Hippocampal formation (tissue), 2 donors: Measurements from ENCODE around the gene FAM222B.
"Not testable (repeated sequence)": the region's sequence is repeated elsewhere in the genome, so short reads cannot be mapped to it uniquely, and the experiment has no call there.

ENCODE experiments used
- DNase-seq, 2 donors: peaks; one replicate each; lab custom pipeline; 2025; lab: John Stamatoyannopoulos, UW

The FAM222B gene

DNA sequence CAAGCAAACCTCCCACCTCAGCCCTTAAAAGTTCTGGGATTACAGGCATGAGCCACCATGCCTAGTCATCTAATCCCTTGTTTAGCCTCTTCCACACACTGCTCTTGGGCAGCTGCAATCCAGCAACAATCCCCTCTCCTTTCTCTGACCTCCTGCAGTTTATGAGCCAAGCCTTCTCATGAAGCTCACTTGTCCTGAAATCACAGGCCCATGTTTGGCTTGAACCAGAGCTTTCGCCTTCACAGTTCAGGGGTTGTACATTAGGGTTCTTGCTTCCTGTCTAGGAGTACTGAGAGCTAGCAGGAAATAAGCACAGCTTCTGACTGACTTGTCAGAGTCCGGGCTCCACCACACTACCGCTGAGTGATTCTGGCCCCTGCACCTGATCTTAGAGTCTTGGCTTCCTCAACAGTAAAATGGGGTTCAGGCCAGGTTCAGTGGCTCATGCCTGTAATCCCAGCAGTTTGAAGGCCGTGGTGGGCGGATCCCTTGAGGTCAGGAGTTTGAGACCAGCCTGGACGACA, 28.5 kb upstream of the FAM222B start:
- DNase-seq, result no peak

DNA sequence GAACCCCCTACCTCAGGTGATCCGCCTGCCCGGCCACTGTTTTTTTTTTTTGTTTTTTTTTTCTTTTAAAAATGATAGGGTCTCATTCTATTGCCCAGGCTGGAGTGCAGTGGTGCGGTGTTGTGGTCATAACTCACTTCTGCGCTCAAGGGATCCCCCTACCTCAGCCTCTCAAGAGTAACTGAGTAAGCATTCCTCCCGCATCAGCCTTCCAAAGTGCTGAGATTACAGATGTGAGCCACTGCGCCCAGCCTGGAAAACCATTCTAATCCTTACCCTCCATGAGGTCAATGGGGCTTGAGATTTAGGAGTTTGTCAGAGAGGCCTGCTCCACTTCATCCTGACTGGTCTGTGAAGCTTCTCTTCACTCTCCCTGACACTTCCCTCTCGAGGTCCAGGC, 24.7 kb upstream of the FAM222B start:
- DNase-seq, result no peak

DNA sequence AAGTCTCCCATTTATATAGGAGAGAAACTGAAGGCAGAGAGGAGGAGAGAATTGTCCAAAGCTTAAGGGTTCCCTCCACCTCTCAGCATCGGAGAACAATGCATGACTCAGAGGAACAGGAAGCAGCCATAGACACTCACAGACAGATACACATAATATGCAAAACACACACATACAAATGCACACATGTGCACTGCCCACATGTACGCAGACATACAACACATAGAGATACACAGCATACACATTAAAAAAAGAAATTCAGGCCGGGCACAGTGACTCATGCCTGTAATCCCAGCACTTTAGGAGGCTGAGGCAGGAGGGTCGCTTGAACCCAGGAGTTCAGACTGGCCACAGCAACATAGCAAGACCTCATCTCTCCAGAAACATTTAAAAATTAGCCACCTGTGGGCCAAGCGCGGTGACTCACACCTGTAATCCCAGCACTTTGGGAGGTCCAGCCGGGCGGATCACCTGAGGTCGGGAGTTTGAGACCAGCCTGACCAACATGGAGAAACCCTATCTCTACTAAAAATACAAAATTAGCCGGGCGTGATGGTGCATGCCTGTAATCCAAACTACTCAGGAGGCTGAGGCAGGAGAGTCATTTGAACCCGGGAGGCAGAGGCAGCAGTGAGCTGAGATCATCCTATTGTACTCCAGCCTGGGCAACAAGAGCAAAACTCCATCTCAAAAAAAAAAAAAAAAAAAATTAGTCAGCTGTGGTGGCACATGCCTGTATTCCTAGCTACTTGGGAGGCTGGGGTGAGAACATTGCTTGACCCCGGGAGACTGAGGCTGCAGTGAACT, 23.6 kb upstream of the FAM222B start:
- no peak for DNase-seq

DNA sequence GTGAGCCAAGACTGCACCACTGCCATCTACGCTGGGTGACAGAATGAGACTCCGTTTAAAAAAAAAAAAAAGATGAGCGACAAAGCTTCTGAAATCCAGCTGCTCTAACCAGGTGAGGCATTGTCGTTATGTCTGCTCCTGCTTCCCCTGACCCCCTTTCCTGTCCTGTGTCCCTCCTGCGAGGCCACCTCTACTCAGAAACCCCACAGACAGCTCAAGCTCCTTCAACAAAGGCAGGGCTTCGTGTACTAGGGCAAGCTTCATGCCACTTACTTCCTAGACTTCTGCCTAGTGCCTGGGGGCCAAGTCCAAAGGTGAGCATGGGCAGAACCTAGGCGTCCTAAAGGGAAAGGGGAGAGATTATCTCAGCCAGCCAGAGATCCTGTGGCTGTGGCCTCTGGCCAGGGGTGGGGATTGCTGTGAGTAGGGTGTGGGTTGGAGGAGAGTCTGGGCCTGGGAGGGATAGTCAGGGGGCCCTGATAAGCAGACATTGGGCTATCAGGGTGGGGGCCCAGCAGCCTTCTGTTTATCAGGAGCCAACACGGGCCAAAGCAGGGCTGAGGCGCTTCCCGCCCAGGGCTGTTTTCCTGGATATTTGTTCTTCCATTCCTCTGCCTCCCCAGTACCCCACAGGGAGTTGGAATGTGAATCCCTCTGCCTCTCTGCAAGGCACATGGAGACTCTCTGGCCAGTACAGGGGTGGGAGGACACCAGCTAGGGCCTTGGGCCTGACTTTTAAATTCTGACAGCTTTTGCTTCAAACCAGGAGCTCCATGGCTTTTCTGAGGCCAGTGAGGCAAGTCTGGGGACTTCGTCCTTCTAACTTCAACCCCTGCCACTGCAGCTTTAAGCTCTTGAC, 22.6 kb upstream of the FAM222B start:
- DNase-seq, result no peak

DNA sequence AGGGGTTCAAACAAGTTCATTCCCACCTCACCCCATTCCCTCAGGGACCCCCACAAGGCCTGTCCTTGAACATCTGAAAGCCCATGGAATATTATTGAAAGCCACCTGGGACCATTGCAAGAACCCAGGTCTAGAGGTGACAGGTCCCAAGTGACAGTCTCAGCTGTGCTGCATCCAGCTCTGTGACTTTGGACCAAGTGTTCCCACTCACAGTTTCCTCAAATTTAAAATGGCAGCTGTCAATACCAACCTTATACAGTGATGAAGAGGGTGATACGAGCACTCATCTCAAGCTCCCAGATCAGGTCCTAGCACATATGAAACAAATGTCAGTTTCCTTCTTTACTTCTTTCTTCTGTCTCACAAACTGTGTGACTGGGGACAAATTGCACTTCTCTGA, 21.4 kb upstream of the FAM222B start:
- DNase-seq, result no peak

DNA sequence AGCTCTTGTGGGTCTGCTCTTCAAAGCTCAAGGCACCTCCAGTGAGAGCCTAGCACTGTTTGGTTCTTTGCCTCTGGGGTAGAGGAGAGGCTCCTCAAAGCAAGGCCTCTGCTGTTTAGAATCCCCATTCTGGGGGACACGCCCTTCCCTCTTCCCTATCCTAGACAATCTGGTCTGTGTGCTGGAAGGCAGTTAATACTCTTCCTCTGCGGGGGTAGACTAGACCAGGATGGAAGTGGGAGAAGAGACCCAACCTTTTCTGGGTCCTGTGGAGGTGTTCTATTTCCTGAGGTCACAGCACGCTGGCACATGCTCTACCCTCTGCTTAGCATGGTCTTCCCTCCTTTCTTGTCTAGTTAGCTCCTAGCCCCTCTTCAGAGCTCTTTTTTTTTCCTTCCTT, 20.0 kb upstream of the FAM222B start:
- no peak for DNase-seq

DNA sequence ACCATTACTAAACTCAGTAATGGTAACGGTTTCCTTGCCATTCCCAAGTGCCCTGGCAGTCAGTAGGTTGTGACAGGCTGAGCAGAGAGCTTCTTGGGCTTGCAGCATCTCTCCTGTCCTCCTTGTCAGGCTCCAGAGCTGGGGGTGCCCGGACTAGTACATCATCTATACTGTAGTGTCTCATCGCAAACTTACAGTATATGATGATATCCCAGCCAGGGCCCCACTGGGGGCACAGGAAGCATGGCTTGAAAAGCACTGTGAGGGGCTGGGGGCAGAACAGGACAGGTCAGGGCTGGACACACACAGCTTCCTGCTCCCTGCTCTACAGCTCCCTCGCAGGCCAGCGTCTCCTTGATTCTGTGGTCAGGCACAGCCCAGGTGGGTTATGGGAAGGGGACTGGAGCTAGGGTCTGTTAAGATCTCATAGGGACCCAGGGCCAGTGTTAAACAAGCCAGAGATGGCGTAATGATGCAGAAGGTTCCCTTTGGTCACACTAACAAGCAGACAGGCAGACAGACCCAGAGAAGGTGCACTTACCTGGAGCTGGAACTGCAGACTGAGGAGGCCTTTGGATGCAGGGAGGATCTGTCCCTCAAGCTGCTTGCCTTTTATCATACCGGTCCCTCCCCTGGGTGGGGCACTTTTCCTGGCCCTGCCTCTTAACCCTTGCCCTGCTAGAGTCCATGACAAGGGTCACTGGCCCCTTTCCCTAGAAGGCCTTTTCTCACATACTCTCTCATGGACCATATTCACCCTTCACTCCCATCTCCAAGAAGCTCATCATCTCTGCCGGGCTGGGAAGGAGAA, 19.0 kb upstream of the FAM222B start:
- DNase-seq, result no peak

DNA sequence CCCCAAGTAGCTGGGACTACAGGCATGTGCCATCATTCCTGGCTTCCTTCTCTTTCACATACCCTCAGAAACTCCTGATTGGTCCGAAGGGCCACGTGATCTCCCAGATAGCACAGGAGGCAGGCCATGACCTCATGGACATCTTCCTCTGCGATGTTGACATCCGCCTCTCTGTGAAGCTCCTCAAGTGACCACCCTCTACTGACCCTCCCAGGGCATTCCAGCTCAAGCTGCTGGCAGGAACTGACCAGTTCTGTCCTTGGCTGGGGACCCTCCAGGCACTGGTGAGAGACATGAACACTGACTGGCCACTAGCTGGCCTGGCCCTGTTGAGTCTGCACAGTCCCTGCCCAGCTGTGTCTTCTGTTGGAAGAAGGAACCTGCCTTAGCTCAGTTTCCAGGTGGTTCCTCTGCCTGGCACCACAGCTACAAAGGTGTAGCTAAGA, 17.8 kb upstream of the FAM222B start:
- no peak for DNase-seq

DNA sequence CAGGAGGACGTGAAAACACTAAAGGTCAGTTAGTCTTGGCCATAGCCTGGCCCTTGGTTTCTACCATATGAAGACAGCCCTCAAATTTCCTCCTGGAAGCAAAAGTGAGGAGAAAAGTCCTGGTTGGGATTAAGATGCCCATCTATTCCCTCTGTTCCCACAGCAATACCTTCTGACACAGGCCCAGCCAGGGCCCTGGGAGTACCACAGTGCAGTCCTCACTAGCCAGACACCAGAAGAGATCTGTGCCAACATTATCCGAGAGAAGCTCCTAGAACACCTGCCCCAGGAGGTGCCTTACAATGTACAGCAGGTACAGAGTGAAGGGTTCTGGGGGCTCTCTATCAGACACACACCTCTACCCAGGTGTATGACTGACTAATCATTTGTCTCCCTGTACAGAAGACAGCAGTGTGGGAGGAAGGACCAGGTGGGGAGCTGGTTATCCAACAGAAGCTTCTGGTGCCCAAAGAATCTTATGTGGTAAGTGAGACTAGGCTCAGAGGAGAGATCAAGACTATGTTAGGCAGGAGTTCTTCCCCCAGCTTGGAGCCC, 16.3 kb upstream of the FAM222B start:
- DNase-seq, result no peak

DNA sequence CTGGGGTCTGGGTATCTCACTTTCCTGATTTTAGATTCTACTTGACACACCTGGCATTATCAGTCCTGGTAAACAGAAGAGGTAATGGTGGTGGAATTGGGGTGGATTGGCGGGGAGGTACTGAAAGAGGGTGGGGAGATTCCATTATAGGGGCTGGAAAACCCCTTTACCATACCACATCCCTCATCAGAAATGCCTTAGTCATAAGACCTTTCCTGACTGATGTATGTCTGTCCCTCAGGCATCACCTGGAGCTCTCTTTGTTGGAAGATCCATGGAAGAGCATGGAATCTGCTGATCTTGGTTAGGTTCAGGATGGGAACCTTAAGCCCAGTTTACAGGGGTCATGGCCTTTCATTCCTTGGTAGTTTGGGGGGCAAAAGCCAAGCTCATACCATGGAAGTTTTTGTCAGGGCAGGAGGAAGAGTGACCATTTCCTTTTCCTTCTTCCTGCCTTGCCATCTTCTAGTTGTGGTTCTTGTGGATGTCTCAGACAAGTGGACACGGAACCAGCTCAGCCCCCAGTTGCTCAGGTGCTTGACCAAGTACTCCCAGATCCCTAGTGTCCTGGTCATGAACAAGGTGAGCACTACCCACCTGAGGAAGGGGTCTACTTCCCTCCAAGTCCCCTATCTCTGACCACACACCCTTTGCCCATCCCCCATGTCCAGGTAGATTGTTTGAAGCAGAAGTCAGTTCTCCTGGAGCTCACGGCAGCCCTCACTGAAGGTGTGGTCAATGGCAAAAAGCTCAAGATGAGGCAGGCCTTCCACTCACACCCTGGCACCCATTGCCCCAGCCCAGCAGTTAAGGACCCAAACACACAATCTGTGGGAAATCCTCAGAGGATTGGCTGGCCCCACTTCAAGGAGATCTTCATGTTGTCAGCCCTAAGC, 15.6 kb upstream of the FAM222B start:
- DNase-seq, result no peak

DNA sequence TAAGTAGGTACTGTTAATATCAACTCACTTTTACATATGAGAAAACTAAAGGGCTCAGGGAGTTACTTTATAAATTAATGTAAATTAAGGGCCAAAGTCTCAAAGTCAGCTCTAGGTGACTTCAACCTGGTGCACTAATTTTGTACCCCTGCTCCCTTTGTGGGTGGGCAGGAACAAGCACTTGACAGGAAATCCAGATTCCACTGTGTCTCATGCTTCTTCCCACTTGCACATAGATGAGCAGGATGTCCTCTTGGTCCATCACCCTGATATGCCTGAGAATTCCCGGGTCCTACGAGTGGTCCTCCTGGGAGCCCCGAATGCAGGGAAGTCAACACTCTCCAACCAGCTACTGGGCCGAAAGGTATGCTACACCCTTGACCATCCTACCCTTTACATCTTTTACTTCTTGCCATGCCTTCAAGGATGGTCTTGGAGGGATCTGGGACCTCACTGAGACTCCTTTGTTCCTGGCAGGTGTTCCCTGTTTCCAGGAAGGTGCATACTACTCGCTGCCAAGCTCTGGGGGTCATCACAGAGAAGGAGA, 13.5 kb upstream of the FAM222B start:
- DNase-seq, result no peak

DNA sequence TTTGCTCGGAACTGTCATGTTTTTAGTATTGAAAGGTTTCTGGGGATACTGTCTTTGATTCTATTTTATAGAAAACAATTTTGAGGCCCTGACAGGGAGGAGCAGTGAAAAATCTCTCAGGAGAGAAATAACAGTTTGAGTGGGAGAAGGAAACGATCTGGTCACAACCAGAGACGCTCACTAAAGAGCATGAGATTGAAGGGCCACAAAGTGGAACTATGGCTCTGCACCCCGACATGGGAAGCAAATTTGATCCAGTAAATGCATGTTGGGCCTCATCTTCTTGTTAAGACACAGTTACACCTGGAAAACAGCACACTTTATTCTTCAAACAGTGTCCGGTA, 12.7 kb upstream of the FAM222B start:
- DNase-seq, result no peak

DNA sequence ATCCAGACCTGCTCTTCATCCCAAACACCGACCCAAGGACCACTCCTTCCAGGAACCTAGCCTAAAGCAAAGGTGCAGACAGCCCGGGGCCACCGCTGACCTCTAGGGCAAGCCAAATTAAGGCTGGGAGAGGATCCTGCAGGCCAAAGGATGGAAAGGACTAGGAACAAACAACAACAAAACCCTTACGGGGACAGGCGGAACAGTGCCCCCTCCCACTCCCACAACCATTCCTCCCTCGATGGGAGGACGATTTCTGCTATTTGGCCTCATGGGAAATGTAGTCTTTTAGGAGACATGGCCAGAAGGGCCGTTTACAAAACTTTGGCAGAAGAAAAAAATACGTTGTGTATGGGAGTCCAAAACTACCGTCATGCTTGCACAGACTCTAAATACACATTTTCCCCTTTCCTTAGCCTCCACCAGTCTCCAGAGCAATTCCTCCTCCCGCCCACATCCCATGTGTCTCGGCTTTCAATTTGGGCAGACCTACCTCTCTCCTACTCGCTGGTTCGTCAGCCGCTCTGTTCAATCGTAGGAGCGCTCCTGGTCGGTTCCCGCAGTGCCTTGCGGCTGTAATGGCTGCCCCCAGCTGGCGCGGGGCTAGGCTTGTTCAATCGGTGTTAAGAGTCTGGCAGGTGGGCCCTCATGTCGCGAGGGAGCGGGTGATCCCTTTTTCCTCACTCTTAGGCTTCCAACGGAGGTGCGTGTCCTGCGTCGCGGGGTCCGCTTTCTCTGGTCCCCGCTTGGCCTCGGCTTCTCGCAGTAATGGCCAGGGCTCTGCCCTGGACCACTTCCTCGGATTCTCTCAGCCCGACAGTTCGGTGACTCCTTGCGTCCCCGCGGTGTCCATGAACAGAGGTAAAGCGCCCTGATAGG, 12.1 kb upstream of the FAM222B start, which contains the start of gene ERAL1:
Gene ERAL1 (plus strand): TSS at position 560 of the 879 bp plus-strand sequence. CDS start 19 bp downstream, at position 579.
- DNase-seq, result peak; percentile 82 to 85

DNA sequence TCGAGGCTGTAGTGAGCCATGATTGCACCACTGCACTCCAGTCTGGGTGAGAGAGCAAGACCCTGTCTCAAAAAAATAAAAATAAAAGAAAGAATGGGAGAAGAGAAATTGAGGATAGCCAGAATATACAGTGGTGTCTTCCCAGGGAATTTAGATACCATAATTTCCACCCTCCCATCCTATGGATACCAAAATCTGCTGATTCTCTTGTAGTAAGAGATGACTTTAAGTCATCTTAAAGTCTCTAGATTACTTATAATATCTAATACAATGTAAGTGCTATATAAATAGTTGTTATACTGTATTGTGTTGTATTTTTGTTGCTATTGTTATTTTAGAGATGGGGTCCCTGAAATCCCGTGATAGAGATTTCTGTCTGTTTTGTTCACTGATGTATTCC, 10.7 kb upstream of the FAM222B start:
- no peak for DNase-seq

DNA sequence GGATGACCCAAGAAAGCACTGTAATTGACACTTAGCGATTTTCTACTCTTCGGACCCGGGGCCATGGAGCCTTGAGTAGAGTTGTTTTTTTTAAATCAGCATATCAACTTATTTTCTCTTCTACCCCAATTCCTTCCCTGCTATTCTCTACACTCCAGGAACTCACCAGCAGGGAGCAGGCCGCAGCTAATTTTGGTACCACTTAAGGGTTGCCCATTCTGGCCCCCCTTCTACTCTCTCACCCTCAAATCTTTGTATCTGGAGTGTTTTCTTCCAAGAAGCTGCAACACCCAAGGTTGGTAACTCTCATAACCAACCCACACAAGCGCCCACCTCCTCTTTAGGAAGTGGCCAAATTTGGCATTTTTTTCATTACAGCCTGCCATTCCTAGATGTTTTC, 6.7 kb upstream of the FAM222B start:
- DNase-seq, result no peak

DNA sequence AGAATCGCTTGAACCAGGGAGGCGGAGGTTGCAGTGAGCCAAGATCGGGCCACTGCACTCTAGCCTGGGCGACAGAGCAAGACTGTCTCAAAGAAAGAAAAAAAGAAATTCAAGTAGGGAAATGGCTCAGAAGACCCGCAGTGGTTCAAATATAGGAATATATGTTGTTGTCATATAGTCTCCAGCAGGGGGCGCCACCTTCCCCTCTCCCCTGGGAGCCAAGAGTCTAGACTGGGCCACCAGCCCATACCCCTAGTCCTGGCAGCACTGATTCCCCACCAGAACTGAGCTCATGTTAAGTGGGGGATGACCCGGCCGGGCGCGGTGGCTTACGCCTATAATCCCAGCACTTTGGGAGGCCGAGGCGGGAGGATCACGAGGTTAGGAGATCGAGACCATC, 6.1 kb upstream of the FAM222B start:
- DNase-seq, result not testable (repeated sequence)

DNA sequence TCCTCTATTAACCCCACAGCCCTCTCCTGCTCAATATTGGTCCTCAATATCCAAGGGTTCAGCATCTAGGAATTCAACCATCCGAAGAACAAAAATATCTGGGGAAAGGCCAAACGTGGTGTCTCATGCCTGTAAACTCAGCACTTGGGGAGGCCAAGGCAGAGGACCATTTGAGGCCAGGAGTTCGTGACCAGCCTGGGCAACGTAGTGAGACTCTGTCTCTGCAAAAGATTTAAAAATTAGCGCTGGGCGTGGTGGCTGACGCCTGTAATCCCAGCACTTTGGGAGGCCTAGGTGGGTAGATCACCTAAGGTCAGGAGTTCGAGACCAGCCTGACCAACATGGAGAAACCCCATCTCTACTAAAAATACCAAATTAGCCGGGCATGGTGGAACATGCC, 4.1 kb upstream of the FAM222B start:
- DNase-seq, result not testable (repeated sequence)

DNA sequence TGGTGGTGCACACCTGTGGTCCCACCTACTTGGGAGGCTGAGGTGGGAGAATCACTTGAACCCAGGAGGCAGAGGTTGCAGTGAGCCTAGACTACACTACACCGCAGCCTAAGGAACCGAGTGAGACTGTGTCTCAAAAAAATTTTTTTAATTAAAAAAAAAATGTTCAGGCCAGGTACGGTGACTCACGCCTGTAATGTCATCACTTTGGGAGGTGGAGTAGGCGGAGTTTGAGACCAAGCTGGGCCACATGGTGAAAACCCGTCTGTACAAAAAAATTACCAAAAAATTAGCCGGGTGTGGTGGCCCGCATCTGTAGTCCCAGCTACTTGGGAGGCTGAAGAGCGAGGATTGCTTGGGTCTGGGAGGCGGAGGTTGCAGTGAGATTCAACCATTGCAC, 3.6 kb upstream of the FAM222B start:
- DNase-seq, result no peak

DNA sequence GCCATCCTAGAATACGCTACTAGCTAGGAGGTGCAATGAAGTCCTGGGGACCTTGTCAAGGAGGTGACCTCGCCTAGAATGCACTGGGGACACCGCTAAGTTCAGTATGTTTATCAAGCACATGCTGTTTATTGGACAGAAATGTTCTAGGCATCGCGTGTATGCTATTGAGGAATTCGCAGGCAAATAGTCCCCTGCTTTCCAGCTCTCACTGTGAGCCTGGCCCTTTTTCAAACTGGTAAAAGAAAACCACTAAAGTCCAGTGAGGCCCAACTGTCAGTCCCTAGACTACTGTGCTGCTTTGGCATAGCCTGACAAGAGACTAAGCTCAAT, 1.2 kb upstream of the FAM222B start:
- DNase-seq, result no peak

DNA sequence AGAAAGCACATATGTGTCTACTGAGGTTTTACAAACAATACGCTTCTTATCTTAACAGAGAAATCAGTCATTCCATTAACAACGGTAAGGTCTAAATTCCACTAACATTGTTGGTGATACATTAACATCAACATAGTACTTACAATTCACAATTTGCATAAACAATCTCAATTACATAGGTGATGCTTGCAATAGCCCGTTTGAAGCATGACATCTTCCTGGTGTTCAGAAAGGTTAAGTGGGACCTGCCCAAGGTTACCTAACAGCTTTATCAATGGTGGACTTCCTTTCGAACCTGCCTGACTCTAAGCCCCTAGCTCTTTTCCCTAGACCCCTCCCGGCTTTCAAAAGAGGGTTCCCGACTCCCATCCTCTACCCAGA, 699 bp downstream of the FAM222B start:
- no peak for DNase-seq
